NCI-H2081 (cell line): Measurements from ENCODE around the gene CDR2L.

Experiments used
- DNase-seq, 2 experiments: peaks; one replicate each; lab custom pipeline; 2025; lab: John Stamatoyannopoulos, UW

Gene CDR2L

DNA sequence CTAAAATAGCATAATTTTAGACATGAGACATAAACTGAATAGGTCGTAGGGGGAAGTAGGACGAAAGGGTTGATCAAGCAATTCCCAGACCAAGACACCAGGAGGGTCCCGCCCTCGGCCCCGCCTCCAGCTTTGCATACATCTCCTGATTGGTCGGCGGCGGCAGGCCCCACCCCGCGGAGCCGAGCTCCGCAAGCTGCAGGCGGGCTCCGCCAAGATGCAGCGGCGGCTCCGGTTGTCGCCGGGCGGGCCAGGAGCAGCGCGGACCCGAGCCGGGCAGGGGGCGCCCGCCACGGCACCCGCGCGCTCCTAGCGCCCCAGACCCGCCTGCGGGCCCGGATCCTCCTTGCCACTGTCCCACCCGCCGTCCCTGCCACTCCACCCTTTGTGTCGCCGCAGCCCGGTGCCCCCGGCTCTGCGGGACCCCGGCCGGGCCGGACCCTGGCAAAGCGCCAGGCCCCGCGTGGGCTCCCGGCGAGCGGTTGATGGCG lies at the start of gene CDR2L:
Gene CDR2L, plus strand, starts transcription at position 215 of the 491 bp plus-strand sequence. CDS start 412 bp downstream, outside the sequence.
- peak; percentile 91 to 94 for DNase-seq

GRCh38 chr17:74938194-74938950 lies 49.1 kb upstream of the CDR2L start:
- DNase-seq, result no peak

DNA sequence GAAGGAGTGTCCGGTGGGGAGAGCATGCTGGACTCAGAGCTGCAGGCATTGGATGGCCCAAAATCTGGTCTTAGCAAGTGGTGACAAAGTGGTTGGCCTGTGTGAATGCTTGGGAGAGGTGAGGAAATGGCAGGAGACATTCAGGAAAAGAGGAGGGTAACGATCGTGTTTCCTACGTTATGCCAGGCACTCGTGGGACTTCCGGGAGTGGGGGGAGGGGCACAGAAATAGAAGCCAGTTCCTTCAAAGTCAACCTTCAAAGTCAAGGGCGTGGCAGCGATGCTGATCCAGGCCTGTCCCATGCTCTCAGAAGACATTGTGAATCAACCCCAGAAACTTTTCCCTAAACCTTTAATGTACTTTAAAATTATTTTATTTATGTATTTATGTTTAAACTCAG lies 47.9 kb upstream of the CDR2L start:
- no peak for DNase-seq

DNA sequence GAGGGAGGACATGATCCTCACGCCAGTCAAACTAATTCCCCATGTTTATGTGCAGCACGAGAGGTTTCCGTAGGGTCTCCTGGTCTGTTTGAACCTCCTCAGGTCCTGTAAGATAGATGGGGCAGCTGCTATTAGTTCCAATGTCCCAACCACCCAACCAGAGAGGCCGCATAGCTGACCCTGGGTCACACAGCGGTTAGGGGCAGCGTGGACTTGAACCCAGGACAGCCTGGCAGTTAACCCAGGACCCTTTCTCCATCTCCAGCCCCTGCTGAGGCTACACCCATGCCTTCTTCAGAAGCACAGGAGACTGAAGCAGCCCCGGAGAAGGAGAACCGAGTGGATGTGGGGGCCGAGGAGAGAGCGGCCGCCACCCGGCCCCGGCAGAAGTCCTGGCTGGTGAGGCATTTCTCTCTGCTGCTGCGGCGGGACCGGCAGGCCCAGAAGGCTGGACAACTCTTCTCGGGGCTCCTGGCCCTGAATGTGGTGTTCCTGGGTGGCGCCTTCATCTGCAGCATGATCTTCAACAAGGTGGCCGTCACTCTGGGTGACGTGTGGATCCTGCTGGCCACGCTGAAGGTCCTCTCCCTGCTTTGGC lies 46.2 kb upstream of the CDR2L start:
- no peak for DNase-seq

- no peak for DNase-seq
Measured at GRCh38 chr17:74943808-74944522, 43.5 kb upstream of the CDR2L start.

GRCh38 chr17:74945543-74945942 lies 41.9 kb upstream of the CDR2L start:
- no peak for DNase-seq

DNA sequence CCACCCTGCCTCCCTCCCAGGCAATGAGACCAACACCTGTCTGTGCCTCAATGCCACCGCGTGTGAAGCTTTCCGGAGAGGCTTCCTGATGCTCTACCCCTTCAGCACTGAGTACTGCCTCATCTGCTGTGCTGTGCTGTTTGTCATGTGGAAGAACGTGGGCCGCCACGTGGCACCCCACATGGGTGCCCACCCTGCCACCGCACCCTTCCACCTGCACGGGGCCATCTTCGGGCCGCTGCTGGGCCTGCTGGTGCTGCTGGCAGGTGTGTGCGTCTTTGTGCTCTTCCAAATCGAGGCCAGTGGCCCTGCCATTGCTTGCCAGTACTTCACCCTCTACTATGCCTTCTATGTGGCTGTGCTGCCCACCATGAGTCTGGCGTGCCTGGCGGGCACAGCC lies 40.8 kb upstream of the CDR2L start:
- DNase-seq, result no peak

- DNase-seq, result no peak
Measured at GRCh38 chr17:74947041-74947754, 40.2 kb upstream of the CDR2L start.

DNA sequence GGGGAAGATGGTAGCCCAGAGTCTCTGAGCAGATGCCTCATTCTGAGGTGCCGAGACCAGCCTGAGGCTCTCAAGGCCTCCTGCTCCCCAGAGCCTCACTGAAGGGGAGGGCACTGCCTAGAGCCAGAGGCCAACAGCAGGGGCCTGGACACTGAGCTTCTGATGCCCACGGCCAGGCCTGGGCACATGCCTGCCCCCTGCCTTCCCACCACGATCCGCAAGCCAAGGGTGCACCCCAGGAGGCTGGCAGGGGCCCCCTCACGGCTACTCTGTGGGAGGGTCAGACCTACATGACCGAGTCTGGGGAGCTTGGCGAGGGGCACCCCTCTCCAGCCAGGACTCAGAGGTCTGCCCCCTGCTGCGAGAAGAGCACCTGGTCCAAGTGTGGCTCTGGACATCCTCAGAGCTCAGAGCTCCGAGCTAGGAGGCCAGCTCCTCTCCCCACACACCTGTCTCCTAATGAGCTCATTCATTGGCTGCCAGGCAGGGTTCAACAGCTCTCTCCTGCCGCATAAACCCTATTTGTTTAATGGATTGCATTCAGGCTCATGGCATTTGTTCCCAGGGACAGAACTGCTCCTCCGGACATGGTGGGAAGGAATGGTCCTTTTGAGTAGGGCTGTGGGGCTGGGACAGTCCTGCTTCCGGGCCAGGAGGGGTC lies 37.8 kb upstream of the CDR2L start:
- DNase-seq, result no peak

GRCh38 chr17:74950207-74950606 lies 37.2 kb upstream of the CDR2L start:
- no peak for DNase-seq

DNA sequence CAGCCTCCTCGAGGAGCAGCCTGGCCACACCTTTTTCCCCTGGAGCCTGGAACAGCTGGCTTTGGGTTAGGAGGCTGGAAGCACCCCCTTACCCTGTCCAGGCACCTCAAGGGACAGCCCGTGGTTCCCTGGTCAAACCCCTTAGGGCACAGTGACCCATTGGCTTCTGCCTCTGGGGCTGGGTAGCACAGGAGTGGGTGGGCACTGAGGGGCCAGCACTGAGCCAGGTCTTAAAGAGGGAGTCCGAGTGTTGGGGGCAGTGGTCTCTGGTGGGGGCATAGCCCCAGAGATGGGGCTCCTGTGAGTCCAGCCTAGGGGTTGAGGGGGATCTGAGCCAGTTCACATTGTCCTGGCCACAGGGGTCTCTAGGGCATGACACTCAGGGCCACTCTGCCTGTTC lies 36.4 kb upstream of the CDR2L start:
- DNase-seq, result no peak

DNA sequence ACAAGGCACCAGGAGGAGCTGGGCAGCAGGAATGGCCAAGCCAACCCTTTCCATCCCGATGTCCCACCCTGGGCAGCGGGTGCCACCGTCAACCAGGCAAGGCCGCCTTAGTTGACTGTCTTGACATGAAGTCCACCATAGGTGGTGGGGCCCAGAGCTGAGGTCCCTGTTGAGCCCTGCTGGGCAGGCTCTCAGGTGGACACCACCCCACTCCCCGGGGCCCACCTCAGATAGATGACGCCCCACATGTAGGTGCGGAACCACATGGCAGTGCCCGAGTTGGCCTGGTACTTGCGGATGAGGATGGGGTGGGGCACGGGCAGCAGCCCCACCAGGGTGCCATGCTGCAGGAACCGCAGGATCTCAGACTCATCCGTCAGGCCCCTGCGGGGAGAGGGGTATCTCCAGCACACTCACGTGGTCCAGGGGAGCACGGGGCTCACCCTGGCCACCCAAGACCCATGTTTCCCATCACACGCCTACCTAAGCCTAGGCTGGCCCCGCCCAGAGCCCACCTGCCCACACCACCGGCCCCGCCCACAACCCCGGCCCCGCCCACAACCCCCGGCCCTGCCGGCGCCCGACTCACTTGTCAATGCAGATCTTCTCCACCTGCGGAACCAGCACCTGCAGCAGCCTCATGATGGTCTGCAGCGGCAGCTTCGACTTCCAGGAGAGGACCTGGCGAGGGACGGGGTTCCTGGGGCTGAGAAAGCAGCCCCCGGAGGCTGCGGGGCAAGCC lies 35.6 kb upstream of the CDR2L start:
- no peak for DNase-seq

- DNase-seq, result no peak
Measured at GRCh38 chr17:74952431-74953133, 34.9 kb upstream of the CDR2L start.

GRCh38 chr17:74953134-74953687 lies 34.2 kb upstream of the CDR2L start:
- no peak for DNase-seq

DNA sequence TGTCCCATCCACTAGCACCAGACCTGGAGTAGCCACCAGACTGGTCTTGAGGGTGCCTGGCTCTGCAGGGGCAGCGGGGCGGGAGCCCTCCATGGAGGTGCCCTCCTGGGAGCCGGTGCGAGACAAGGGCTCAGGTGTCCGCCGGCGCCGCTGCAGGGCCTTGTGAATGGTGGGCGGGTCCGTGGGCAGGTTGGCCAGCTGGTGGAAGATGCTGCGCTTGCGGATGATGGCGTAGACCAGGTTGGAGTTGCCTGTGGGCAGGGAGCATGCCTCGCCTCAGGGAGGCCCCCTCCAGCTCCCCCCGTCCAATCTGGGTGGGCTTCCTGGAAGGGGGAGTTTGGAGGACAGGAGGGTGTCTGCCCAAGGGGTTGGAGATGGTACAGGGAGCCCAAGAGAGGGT lies 33.3 kb upstream of the CDR2L start:
- DNase-seq, result no peak

DNA sequence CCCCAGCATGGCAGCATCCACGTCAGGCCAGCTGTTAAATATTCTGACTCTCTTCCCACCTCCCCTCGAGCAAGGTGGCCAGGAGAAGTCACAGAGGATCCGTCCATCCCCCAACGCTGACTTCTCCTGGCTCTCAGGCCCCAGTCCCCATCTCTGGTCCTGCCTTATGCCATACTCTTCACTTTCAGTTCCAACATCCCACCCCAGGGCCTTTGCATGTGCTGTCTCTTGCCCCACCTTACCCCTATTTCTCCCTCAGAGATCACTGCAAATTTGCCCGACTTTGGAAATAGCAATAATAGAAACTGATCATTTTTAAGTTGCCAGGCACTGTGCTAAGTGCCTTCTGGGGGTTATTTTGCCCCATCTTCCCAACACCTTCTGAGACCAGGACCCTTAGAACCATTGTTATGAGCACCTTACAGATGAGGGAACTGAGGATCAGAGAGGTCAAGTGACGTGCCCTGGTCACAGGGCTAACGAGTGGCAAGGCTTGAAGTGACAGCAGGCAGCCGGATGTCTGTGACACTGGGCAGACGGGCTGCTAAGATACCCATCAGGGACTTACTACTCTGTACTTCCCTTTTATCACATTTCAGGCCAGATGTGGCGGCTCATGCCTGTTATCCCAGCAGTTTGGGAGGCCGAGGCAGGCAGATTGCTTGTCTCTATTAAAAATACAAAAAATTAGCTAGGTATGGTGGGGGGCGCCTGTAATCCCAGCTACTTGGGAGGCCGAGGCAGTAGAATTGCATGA lies 32.6 kb upstream of the CDR2L start:
- DNase-seq, result no peak

GRCh38 chr17:74956093-74956492 lies 31.3 kb upstream of the CDR2L start:
- DNase-seq, result no peak

- DNase-seq, result peak; percentile 61 to 63
Measured at GRCh38 chr17:74957935-74958740, 29.3 kb upstream of the CDR2L start.
